HPDE6-E6E7 (cell line): ENCODE results near the gene CIAO2B.
"Not testable (repeated sequence)": the region's sequence is repeated elsewhere in the genome, so short reads cannot be mapped to it uniquely, and the experiment has no call there.

Source experiments
- DNase-seq: peaks from one replicate; pipeline ENCODE4 v3.0.0; 2011; ENCODE audit warnings: missing footprints; ENCODE audit errors: extremely low spot score

Gene CIAO2B

GRCh38 chr16:66955363-66956153 is 21.4 kb upstream of the CIAO2B start:
- DNase-seq: not testable (repeated sequence)

DNA sequence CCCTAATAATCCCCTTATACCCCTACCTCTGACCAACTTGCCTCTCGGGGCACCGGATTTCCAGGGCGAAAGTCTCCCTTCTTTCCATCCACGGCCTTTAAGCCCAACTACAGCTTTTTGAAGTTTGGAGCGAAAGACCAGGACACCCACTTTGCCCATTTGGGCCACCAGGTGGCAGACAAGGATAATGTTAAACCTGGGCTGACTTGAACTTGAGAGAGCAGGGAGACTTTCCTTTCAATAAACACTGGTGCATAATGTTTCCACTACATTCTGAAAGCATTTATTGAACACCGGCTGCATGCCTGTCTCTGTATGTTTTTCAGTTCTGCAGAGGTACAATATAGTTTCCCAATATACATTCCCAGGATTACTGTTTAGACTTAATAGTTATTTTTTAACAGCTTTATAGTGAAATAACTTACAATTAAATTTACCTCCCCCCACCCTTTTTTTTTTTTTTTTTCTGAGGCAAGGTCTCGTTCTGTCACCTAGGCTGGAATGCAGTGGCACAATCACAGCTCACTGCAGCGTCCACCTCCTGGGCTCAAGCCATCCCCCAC is 20.0 kb upstream of the CIAO2B start:
- DNase-seq: peak; percentile 89

- peak; percentile 89 for DNase-seq
These were observed 19.4 kb upstream of the CIAO2B start for GRCh38 chr16:66953462-66954096.

DNA sequence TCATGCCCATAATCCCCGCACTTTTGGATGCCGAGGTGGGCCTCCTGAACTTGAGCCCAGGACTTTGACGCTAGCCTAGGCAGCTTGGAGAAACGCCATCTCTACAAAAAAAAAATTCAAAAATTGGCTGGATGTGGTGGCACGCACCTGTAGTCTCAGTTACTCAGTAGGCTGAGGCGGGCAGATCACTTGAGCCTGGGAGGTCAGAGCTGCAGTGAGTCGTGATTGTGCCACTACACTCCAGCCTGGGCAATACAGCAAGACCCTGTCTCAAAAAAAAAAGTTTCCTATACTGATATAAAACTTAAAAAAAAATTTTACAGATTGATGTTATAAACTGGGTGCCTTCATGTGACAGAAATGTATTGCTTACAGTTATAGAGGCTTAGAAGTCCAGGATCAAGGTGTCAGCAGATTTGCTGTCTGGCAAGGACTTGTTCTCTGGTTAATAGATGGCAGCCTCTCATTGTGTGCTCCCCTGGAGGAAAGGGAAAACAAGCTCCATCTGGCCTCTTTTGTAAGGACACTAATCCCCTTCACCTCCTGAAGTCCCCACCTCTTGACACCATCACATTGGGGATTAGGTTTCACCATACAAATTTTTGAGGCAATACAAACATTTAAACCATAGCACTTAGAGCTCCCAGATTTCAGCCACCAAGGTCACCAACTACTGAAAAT is 18.4 kb upstream of the CIAO2B start:
- DNase-seq: no peak

DNA sequence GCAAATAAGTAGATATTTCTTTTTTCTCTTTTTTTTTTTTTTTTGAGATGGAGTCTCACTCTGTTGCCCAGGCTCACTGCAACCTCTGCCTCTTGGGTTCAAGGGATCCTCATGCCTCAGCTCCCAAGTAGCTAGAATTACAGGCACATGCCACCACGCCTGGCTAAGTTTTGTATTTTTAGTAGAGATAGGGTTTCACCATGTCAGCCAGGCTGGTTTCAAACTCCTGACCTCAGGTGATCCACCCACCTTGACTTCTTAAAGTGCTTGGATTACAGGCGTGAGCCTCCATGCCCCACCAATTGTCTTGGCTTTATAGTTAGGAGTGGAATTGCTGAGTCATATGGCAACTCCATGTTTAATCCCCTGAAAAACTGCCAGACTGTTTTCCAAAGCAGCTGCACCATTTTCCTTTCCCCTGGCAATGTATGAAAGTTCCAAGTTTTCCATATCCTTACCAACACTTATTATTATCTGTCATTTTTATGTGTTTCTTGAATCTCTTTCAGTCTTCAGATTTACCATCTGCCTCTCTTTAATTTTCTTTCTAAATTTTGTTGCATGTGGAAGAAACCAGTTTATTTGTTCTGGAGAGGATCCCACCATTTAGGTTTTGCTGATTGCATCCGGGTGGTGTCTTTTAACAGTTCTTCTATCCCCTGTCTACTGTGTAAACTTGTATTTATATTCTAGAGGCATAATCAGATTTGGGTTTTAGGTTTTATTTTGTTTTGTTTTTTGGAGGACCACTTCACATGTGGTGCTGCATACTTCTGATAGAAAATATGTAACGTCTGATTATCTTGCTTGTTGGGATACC is 17.0 kb upstream of the CIAO2B start:
- no peak for DNase-seq

GRCh38 chr16:66950437-66950836 is 16.2 kb upstream of the CIAO2B start:
- no peak for DNase-seq

GRCh38 chr16:66949472-66949871 is 15.3 kb upstream of the CIAO2B start:
- DNase-seq: no peak

DNA sequence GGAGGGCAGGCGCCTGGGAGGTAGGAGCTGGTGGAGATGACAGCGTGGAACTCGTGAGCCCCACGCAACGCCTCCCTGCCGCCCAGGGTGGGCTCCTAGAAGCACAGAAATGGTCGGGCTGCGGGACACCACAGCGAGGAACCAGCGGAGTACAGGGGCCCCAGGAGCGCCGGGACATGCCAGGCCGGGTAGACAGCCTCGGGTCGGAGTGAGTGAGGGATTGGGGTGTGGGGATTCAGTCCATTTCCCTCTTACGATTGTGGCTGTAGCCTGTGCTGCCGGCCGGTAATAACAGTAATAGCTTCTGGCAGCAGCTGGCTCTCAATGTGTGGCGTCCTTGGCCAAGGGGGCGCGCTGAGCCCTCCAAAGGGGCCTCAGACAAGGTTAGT is 14.6 kb upstream of the CIAO2B start:
- DNase-seq: no peak

DNA sequence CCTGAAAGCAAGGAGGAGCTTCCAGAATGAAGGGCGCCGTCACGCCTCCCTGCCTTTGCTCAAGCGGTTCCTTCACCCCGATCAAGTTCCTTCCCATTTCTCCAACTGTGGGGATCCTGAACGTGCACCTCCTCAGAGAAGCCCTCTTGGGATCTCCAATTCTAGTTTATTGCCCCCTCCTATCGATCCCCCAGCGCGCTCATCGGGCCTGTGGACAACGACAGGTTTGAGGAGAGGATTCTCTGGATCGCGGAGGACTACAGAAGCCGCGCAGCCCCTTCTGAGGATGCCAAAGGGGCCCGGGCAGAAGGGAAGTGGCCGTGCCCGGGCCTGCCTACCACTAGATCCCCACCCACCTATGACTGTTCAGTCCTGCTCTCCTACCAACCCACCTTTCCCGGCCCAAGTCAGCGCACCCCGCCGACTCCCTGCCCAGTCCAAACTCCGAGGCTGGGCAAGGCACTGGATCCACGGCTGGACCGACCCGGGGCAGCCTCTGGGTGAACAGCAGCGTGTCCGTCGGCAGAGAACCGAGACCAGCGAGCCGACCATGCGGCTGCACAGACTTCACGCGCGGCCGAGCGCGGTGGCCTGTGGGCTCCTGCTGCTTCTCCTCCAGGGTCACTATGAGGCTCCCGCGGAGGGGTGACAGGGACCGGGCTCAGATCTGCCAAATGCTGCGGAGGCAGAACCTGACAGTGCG is 14.1 kb upstream of the CIAO2B start:
- no peak for DNase-seq

- DNase-seq: peak; percentile 92
These were observed 13.3 kb upstream of the CIAO2B start for GRCh38 chr16:66947302-66948065.

GRCh38 chr16:66946974-66947301 is 12.7 kb upstream of the CIAO2B start:
- DNase-seq: no peak

DNA sequence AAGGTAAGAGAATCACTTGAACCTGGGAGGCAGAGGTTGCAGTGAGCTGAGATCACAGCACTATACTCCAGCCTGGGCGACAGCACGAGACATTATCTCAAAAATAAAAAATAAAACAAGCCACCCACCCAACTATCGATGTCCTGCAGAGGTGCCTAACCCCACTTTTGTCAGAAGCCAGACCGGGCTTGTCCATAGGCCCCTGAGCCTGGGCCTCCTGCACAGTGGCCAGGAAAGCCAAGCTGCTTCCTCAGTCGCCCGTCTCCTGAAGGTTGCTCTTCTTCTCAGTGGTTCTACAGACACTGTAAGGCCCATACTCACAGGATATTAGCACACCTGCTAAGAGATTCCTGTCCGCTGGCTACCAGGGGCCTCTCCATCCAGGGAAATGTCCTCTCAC is 12.3 kb upstream of the CIAO2B start:
- no peak for DNase-seq

DNA sequence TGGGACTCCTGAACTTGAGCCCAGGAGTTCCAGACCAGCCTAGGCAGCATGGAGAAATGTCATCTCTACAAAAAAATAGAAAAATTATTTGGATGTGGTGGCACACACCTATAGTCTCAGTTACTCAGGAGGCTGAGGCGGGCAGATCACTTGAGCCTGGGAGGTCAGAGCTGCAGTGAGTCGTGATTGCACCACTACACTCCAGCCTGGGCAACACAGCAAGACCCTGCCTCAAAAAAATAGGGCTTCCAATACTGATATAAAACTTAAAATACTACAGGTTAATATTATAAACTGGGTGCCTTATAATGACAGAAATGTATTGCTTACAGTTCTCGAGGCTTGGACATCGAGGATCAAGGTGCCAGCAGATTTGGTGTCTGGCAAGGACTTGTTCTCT is 11.7 kb upstream of the CIAO2B start:
- no peak for DNase-seq

DNA sequence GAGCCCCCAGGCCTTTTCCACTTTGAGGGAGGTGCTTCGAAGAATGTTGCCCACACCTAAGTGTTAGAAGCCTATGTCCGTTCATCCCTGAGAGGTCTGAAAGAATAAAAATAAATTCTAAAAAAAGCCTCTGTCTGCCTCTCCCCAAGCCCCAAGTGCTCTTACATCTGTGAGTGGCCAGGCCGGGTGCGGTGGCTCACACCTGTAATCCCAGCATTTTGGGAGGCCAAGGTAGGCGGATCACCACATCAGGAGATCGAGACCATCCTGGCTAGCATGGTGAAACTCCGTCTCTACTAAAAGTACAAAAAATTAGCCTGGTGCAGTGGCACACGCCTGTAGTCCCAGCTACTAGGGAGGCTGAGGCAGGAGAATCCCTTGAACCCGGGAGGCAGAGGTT is 10.8 kb upstream of the CIAO2B start:
- DNase-seq: not testable (repeated sequence)

DNA sequence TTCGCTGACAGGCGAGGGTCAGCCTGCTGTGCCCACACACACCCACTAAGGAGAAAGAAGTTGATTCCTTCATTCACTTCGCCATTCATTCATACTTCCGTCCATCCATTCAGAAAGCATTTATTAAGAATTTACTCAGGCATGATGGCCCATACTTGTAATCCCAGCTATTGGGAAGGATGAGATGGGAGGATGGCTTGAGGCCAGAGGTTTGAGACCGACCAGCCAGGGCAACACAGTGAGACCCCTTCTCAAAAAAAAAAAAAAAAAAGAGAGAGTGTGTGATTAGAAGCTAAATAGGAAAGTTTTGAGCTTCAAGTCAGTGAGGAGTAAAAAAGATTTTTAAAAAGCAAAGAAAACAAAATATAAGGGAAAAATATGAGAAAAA is 9.8 kb upstream of the CIAO2B start:
- no peak for DNase-seq

DNA sequence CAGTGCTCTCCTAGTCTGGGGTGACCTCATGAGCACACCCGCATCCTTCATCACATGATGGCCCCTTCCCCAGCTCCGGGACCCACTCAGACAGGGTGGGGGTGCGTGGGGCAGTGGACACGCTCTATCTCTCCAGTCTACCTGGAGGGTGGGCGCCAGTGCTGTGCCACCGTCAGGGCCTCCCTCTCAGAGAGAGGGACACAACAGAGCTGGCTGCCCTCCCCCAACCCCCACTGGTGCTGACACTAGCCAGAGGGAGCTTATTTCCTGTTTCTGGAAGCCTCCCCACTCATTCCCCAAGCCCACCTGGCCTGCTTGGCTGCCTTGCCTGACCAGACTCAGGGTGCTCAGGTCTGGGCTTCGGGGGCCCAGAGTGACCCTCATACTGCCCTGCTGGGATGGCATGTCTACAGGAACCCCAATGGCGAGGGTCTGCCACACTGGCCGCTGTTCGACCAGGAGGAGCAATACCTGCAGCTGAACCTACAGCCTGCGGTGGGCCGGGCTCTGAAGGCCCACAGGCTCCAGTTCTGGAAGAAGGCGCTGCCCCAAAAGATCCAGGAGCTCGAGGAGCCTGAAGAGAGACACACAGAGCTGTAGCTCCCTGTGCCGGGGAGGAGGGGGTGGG is 9.3 kb upstream of the CIAO2B start:
- no peak for DNase-seq

DNA sequence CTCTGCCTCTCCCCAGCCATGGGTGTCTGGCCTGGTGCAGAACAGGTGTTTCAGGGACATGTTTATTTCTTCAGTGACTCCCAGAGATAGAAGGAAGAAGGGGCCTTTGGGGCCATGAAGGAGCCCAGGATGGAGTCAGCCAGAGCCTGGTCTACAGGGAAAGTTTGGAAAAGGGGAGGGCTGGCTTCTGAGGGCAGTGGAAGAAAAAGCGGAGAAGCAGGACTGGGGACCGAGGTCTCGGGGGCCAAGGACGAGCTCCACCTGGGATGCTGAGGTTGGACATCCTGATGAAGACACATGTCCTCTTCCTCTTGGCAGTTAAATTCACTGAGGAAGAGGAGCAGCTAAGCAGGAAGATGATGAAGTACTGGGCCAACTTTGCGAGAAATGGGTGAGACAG is 8.8 kb upstream of the CIAO2B start:
- no peak for DNase-seq

DNA sequence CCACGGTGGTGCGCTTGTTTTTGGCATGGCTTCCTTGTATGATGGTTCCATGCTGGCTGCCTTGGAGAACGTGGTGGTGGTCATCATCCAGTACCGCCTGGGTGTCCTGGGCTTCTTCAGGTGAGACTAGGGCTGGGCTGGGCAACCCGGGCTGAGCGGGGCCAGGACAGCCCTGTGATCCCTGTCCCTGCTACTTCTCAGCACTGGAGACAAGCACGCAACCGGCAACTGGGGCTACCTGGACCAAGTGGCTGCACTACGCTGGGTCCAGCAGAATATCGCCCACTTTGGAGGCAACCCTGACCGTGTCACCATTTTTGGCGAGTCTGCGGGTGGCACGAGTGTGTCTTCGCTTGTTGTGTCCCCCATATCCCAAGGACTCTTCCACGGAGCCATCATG is 6.0 kb upstream of the CIAO2B start:
- no peak for DNase-seq

DNA sequence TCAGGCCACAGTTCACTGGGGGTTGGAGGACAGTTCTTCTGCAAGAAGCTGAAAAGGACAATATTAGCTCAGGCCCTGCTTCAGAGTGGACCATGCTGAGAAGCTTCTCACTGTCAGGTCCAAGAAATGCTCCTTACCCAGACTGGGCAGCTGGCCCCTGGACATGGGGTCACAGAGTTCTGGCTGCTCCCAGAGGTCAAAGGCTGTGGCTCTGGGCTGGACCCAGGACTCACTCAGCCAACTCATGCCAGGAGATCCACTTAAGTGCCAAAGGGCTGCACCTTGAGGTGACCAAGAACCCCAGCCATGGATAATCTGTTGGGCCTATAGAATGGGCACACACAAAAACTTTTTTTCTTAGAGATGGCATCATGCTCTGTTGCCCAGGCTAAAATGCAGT is 5.2 kb upstream of the CIAO2B start:
- no peak for DNase-seq

GRCh38 chr16:66937725-66938337 is 3.6 kb upstream of the CIAO2B start:
- DNase-seq: no peak
